GM23248 (cell line): ENCODE measurements around the gene FRMD3. TPM values are rescaled to one million over a fixed set of nuclear protein-coding genes. Genes with fewer than 3 reads are reported as not detected.

Source experiments
- DNase-seq: peaks from one replicate; pipeline ENCODE4 v3.0.0-alpha.2; 2015
- H2AFZ ChIP-seq: fragments of 200-600 bp; sonication (generic); 2 replicates; pipeline ENCODE4 v1.6.1; 2016; ENCODE audit warnings: antibody characterized with exemption
- H3F3A ChIP-seq: fragments of 200-600 bp; sonication (generic); 2 replicates; pipeline ENCODE4 v1.6.1; 2016; ENCODE audit warnings: mild to moderate bottlenecking, antibody characterized with exemption, mixed run types; ENCODE audit not compliant: insufficient read depth
- H3K27ac ChIP-seq: fragments of 200-600 bp; sonication (generic); 2 replicates; pipeline ENCODE4 v1.5.1; 2016; ENCODE audit warnings: mild to moderate bottlenecking
- H3K27me3 ChIP-seq: fragments of 200-600 bp; sonication (generic); replicated peaks from 2 replicates; pipeline ENCODE4 v1.6.1; 2016; ENCODE audit warnings: mild to moderate bottlenecking; ENCODE audit not compliant: insufficient read depth
- H3K36me3 ChIP-seq: fragments of 200-600 bp; sonication (generic); 2 replicates; pipeline ENCODE4 v1.6.1; 2016; ENCODE audit warnings: low read depth, mild to moderate bottlenecking
- H3K4me1 ChIP-seq: fragments of 200-600 bp; sonication (generic); 2 replicates; pipeline ENCODE4 v1.6.1; 2016; ENCODE audit warnings: mild to moderate bottlenecking; ENCODE audit not compliant: insufficient read depth
- H3K4me2 ChIP-seq: fragments of 200-600 bp; sonication (generic); one replicate; pipeline ENCODE4 v1.6.1; 2016; ENCODE audit warnings: mild to moderate bottlenecking; ENCODE audit not compliant: unreplicated experiment
- H3K4me3 ChIP-seq: fragments of 200-600 bp; sonication (generic); 2 replicates; pipeline ENCODE4 v1.5.1; 2016; ENCODE audit warnings: mild to moderate bottlenecking
- H3K79me2 ChIP-seq: fragments of 200-600 bp; sonication (generic); 2 replicates; pipeline ENCODE4 v1.6.1; 2016; ENCODE audit warnings: mild to moderate bottlenecking; ENCODE audit not compliant: insufficient read depth
- H3K9ac ChIP-seq: fragments of 200-600 bp; sonication (generic); 2 replicates; pipeline ENCODE4 v1.6.1; 2016; ENCODE audit warnings: mild to moderate bottlenecking
- H3K9me2 ChIP-seq: fragments of 200-600 bp; sonication (generic); 2 replicates; pipeline ENCODE4 v1.6.1; 2016; ENCODE audit warnings: mixed run types, mild to moderate bottlenecking, moderate library complexity; ENCODE audit not compliant: insufficient read depth
- H3K9me3 ChIP-seq: fragments of 200-600 bp; sonication (generic); one replicate; pipeline ENCODE4 v1.6.1; 2017; ENCODE audit warnings: low read depth
- H4K20me1 ChIP-seq: fragments of 200-600 bp; sonication (generic); 2 replicates; pipeline ENCODE4 v1.6.0; 2016; ENCODE audit not compliant: insufficient read depth
- EZH2 ChIP-seq: fragments of 200-600 bp; sonication (generic); IDR thresholded peaks from 2 replicates; pipeline ENCODE4 v1.6.1; 2018; ENCODE audit warnings: antibody characterized with exemption, mild to moderate bottlenecking; ENCODE audit not compliant: insufficient read depth, poor library complexity, severe bottlenecking
- EZH2phosphoT487 ChIP-seq: fragments of 200-600 bp; sonication (generic); IDR thresholded peaks from 2 replicates; pipeline ENCODE4 v1.6.1; 2018; ENCODE audit warnings: antibody characterized with exemption, moderate library complexity, mild to moderate bottlenecking, low read depth; ENCODE audit not compliant: insufficient read depth
- WGBS, 2 experiments: methylation state at CpG; one replicate each; pipeline ENCODE4 v1.1.6; 2015 to 2017; ENCODE audit warnings: low lambda C conversion rate in 2 of 2, low coverage in 1 of 2; ENCODE audit errors: missing lambda C conversion rate in 2 of 2; 5-methylcytosine and 5-hydroxymethylcytosine counted together
- in situ Hi-C: fragments of 300-500 bp; cut with MboI; formaldehyde crosslinking; loops from 2 replicates; pipeline ENCODE4 v1.15.0; 2020
- polyA plus RNA-seq: library from polyadenylated mRNA; unstranded; fragments of >200 nt; fragmentation: Nextera tagmentation; extraction: Ambion mirVana; gene quantifications from 2 replicates; pipeline ENCODE4 v1.2.1, GENCODE V29; 2016
- total RNA-seq: library from RNA; depleted of rRNA; stranded (reverse); fragments of >200 nt; shearing (Covaris generic); gene quantifications from 2 replicates; pipeline ENCODE4 v1.2.3, GENCODE V29; 2014

FRMD3 gene
- total and polyA plus RNA-seq, 2 experiments from 2014 or later, result 0.32 to 0.66 TPM

- H3K27me3 ChIP-seq, result no peaks in the 10 kb centered on the region
- H2AFZ ChIP-seq, result no peak overlapping the region
- no peak for DNase-seq
Measured at GRCh38 chr9:83284746-83285145, 253.5 kb downstream of the FRMD3 start.

GRCh38 chr9:83283528-83283927 lies 254.7 kb downstream of the FRMD3 start:
- in situ Hi-C loops, result no loop called here
- WGBS, 2 experiments, result 96 to 97% methylated on average over 2 of the region's 2 CpGs
- no peak overlapping the region for H3K9ac ChIP-seq
- no peaks in the 10 kb centered on the region for H4K20me1 ChIP-seq
- no peaks in the 10 kb centered on the region for H3K79me2 ChIP-seq
- no peaks in the 10 kb centered on the region for H3K9me3 ChIP-seq
- no peaks in the 10 kb centered on the region for H3K36me3 ChIP-seq
- H3F3A ChIP-seq, result peaks cover 26% of the 10 kb centered on the region
- no peak overlapping the region for H3K4me3 ChIP-seq
- no peaks in the 10 kb centered on the region for H3K27me3 ChIP-seq
- H3K27ac ChIP-seq, result no peak overlapping the region
- no peak overlapping the region for H2AFZ ChIP-seq
- DNase-seq, result no peak
- H3K4me1 ChIP-seq, result peaks cover 22% of the 10 kb centered on the region
- H3K9me2 ChIP-seq, result no peaks in the 10 kb centered on the region
- H3K4me2 ChIP-seq, result no peak overlapping the region
- no peak for TF ChIP-seq EZH2
- TF ChIP-seq EZH2phosphoT487, result no peak

More at GRCh38 chr9:83284746-83285145, 253.5 kb downstream of the FRMD3 start:
- no peaks in the 10 kb centered on the region for H4K20me1 ChIP-seq
- H3F3A ChIP-seq, result peaks cover 26% of the 10 kb centered on the region
- H3K9ac ChIP-seq, result no peak overlapping the region
- TF ChIP-seq EZH2phosphoT487 (no peak), EZH2 (no peak)
- WGBS, 2 experiments, result 86 to 87% methylated on average over 5 of the region's 5 CpGs
- H3K4me1 ChIP-seq, result peaks cover 22% of the 10 kb centered on the region
- H3K9me3 ChIP-seq, result no peaks in the 10 kb centered on the region
- no peak overlapping the region for H3K27ac ChIP-seq
- H3K36me3 ChIP-seq, result no peaks in the 10 kb centered on the region
- no peaks in the 10 kb centered on the region for H3K9me2 ChIP-seq
- H3K4me3 ChIP-seq, result no peak overlapping the region
- no peak overlapping the region for H3K4me2 ChIP-seq
- in situ Hi-C loops, result no loop called here
- no peaks in the 10 kb centered on the region for H3K79me2 ChIP-seq

- H3K9ac ChIP-seq, result no peak overlapping the region
- 14% methylated on average over 7 of the region's 7 CpGs for WGBS, 2 experiments
- no peak overlapping the region for H2AFZ ChIP-seq
- no peaks in the 10 kb centered on the region for H3K36me3 ChIP-seq
- peaks cover 26% of the 10 kb centered on the region for H3F3A ChIP-seq
- H4K20me1 ChIP-seq, result no peaks in the 10 kb centered on the region
- in situ Hi-C loops, result no loop called here
- H3K4me2 ChIP-seq, result peak overlapping the region; percentile 70
- peak overlapping the region; percentile 20; the same call in 1 of the 2 replicates for H3K4me3 ChIP-seq
- H3K9me3 ChIP-seq, result no peaks in the 10 kb centered on the region
- H3K9me2 ChIP-seq, result no peaks in the 10 kb centered on the region
- TF ChIP-seq EZH2 (no peak), EZH2phosphoT487 (no peak)
- H3K27me3 ChIP-seq, result no peaks in the 10 kb centered on the region
- H3K4me1 ChIP-seq, result peaks cover 22% of the 10 kb centered on the region
- no peaks in the 10 kb centered on the region for H3K79me2 ChIP-seq
- H3K27ac ChIP-seq, result peak overlapping the region; percentile 55
- DNase-seq, result peak; percentile 73
Measured at GRCh38 chr9:83281306-83282255, 256.6 kb downstream of the FRMD3 start.

- Histone ChIP-seq H3K36me3 (no peaks in the 10 kb centered on the region), H2AFZ (no peak overlapping the region), H3K4me1 (peaks cover 22% of the 10 kb centered on the region), H3K9ac (no peak overlapping the region), H3F3A (peaks cover 26% of the 10 kb centered on the region), H3K9me2 (no peaks in the 10 kb centered on the region), H3K27ac (no peak overlapping the region), H3K27me3 (no peaks in the 10 kb centered on the region), H3K9me3 (no peaks in the 10 kb centered on the region), H3K79me2 (no peaks in the 10 kb centered on the region), H3K4me2 (peak overlapping the region; percentile 70), H3K4me3 (no peak overlapping the region), H4K20me1 (no peaks in the 10 kb centered on the region)
- no peak for DNase-seq
- TF ChIP-seq EZH2phosphoT487 (no peak), EZH2 (no peak)
- in situ Hi-C loops, result no loop called here
- 37 to 38% methylated on average over 2 of the region's 2 CpGs for WGBS, 2 experiments
Measured at GRCh38 chr9:83280790-83281189, 257.4 kb downstream of the FRMD3 start.
